Measurements from ENCODE around the gene CDH5.
"Not testable (repeated sequence)": the region's sequence is repeated elsewhere in the genome, so short reads cannot be mapped to it uniquely, and the experiment has no call there.

CDH5 gene

DNA sequence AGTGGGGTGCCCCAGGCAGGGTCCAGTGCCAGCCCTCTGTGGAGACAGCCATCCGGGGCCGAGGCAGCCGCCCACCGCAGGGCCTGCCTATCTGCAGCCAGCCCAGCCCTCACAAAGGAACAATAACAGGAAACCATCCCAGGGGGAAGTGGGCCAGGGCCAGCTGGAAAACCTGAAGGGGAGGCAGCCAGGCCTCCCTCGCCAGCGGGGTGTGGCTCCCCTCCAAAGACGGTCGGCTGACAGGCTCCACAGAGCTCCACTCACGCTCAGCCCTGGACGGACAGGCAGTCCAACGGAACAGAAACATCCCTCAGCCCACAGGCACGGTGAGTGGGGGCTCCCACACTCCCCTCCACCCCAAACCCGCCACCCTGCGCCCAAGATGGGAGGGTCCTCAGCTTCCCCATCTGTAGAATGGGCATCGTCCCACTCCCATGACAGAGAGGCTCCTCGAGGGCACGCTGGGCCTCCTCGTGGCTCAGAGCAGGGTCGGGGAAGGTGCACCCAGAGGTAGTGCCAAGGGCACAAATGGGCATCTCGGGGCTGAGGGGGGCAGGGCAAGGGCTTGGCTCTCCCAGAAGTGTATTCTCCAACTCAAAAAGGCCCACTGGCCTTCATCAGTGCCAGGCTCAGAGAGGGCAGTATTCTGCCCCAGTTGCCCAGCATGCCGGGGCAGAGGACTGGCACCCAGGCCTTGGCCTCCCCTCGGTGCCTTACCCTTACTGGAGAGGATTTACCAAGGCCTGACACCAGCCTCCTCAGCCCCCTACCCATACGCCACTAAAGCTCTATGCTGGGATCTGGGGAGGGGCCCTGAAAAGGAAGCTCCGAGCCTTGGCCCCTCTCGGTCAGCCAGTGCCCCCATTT is at the start of gene CDH5:
Gene CDH5 (plus strand): TSS at position 259 of the 867 bp plus-strand sequence. CDS start 12,647 bp downstream, outside the sequence.
- DNase-seq: no peak

DNA sequence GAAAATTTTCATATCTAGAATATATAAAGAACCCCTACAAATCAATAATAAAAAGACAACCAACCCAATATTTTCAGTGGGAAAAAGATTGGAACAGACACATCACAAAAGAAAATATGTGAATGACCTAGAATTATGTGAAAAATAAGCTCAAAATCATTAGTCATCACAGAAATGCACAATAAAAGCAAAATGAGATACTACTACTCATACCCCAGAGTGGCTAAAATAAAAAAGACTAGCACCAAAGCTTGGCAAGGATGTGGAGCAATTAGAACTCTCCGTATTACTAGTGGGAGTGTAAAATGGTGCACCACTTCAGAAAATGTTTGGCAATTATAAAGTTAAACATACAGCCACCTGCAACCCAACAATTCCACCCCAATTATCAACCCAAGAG is 48.0 kb upstream of the CDH5 start:
- DNase-seq: no peak

DNA sequence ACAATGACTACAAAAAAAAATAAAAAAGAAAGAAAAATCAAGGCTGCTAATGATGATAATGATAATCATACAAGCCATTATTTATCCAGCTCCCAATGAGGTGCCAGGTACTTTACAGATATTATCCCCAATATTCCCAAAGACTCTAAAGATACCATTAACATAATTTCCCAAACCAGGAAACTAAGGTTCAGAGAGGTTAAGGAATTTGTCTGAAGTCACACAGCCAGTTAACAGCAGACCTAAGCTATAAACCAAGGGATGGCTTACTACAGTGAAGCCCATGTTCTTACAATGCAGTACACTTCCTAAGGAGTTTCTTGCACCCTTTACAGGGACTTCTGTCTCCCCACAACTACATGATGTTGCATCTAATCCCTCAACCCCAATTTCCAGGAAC is 45.7 kb upstream of the CDH5 start:
- no peak for DNase-seq

DNA sequence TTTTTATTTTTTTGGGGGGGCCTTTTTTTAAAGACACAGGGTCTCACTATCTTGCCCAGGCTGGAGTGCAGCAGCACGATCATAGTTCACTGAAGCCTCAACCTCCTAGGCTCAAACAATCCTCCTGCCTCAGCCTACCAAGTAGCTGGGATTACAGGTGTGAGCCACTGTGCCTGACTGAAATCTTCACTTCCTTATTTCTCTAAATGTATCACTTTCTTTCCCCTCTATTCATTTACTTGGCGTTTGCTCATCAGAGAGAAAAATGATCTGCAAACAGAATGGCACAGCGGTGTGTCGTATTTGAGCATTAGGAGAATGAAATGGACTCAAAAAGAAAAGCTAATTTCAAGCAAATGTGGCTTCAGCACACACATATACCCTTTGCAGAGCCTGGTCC is 44.3 kb upstream of the CDH5 start:
- no peak for DNase-seq

DNA sequence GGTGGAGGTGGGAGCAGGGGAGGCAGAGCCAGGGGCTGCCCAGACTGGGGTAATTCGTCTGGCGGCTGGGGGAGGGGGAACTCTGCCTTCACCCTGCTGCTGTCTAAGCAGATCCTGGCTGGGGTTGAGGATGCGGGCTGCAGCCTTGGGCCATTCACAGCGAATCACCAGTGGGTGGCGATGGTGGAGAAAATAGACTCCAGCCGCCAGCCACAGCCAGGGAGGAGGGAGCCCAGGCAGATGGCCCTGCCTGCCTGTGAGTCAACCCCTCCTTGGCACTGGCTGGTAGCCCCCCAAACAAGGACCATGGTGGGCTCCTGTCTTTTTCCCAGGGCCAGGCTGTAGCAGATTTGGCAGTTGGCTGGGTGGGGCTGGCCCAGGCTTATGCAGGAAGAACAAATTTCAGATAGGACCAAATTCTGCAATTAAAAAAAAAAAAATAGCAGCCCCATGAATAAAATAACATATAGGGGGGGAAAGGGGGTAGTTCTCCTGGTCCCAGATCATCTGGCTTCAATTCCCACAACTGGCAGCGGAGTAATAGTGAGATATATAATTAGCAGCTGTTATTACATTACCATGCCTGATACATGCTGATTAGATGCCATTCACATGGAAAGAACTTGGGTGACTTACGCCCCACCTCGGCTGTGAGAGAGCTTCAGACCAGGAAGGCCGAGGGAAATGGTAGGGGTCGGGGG is 41.5 kb upstream of the CDH5 start:
- DNase-seq: peak; percentile 49

GRCh38 chr16:66325717-66326376 is 40.6 kb upstream of the CDH5 start:
- DNase-seq: no peak

DNA sequence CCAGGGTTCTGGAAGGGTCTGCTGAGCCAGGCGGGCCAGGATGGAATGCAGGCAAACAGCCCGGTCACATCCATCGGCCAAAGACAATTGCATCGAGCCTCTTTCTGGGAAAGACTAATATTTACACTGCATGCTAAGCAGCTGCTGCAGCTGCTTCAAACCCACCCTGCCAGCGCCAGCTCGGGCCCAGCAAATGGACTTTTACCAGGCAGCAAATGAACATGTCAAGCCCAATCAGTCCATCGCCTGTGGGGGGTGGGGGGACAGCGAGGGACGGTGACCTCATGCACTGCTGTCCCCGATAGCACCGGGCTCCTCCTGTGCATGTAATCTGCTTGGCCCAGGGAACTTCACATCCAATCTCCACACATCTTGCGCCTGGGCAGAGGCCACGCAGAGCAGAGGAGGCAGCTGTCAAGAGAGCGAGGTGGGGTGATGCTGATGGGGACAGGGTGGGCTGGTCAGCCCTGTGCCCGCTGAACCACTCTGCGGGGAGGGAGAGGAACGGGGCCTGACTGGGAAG is 39.4 kb upstream of the CDH5 start:
- DNase-seq: no peak

DNA sequence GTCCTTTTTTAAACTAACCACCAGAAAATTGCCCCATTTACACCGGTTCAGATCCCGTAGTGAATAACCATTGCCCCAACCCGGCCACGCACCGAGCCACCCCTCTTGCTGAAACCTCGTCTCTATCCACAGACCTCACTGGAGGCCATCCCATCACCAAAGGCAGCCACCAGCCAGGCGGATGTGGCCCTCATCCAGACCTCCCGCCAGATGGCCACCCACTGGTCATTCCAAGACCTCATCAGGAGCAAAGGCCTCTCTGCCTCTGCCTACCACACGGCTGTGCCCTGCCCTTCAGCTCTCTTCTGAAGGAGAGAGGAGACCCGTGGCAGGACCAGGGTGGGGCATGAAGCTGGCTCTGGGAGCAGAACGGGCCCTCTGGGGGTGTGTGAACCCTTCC is 38.2 kb upstream of the CDH5 start:
- DNase-seq: no peak

GRCh38 chr16:66331464-66331863 is 35.0 kb upstream of the CDH5 start:
- not testable (repeated sequence) for DNase-seq

- no peak for DNase-seq
These were observed 33.6 kb upstream of the CDH5 start for GRCh38 chr16:66332634-66333610.

DNA sequence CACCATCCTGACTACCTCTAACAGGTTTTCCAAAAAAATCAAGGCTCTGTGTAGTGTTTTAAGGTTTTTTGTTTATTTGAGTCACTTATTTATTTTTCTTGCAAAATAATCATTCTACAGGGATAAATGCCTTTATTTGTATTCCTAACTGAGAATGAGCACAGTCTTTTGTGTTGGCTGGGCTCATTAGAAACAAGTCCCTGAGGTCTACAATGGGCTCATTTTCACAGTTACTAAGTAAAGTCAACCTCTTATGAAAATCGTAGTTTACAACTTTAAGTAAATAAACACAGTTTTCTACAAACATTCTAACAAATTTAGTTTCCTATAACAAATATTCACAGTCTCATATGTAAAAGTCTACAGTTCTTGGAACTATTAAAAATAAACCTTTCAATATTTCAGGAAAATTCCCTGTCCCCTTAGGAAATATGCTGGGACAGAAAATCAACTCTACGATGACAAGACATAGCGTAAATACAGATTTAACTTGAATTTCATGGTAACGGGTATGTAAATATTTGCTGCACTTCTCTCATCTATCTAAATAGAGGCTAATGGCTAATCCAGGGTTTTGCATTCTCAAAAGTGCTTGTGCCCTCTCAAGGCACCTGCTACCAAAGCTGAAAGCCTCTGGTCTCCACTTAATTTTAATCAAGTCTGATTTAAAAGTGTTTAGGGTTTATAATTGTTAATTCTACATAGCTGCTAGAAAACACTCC is 31.5 kb upstream of the CDH5 start:
- DNase-seq: no peak

- no peak for DNase-seq
These were observed 30.7 kb upstream of the CDH5 start for GRCh38 chr16:66335704-66336329.

- no peak for DNase-seq
These were observed 28.9 kb upstream of the CDH5 start for GRCh38 chr16:66337463-66338188.

GRCh38 chr16:66342294-66342900 is 24.1 kb upstream of the CDH5 start:
- peak; percentile 46 for DNase-seq

DNA sequence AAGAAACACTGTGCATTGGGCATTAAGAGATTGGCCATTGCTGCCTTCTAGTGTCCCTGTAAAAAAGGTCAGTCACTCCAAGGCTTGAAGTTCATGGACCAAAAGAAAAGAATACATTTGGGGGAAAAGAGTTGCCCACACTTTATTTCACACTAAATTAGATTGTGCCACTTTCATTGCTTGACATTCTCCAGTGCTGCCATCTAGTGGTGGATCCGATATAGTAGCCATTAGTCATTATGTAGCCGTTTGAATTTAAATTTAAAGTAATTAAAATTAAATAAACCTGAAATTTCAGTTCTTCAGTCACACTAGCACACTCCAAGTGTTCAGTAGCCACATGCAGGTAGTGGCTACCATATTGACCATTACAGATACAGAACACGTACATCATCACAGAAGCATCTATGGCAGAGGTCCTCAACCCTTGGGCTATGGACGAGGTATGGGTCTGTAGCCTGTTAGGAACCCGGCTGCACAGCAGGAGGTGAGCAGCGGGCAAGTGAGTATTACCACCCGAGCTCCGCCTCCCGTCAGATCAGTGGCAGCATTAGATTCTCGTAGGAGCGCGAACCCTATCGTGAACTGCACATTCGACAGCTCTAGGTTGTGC is 21.9 kb upstream of the CDH5 start:
- peak; percentile 72 for DNase-seq

DNA sequence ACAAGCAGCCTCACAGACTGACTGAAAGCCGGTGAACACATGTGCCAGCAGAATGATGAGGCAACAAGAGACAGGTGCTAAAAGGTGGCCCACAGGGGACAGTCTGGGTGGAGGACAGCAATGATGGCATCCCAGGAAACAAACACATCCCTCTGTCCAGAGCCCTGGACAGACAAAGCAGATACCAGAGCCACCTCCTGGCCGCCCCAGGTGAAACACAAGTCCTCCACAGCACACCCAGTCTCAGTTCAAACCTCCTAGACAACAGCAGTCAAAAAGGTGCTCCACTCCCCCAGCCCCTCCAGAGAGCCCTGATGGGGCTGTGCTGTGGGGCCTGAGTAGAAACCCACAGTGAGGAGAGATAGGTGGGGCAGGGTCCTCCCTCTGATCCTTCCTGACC is 20.3 kb upstream of the CDH5 start:
- no peak for DNase-seq

GRCh38 chr16:66352304-66352703 is 14.2 kb upstream of the CDH5 start:
- no peak for DNase-seq

GRCh38 chr16:66353055-66353454 is 13.4 kb upstream of the CDH5 start:
- no peak for DNase-seq
